Measurements from ENCODE around the gene DNAI4. TPM values are rescaled to one million over a fixed set of nuclear protein-coding genes. Genes with fewer than 3 reads are reported as not detected.
A peak's percentile ranks its signal among the peaks of the same experiment; 100 is the strongest.

DNAI4 gene
- total RNA-seq, 1 donor from 2014 or later, result 1.3 TPM

- no peak overlapping the region for H3K4me3 ChIP-seq (ENCODE audit: low read depth, low read length)
- no peaks in the 10 kb centered on the region for H3K27me3 ChIP-seq (ENCODE audit: control insufficient read depth, insufficient read depth, low read length)
- FAIRE-seq (no peak), DNase-seq (ENCODE audit: low read depth) (no peak)
- TF ChIP-seq CTCF (IDR thresholded peaks at IDR 0.05; ENCODE audit: insufficient read depth, low read length, severe bottlenecking), result no peak
- H3K36me3 ChIP-seq (ENCODE audit: control insufficient read depth, insufficient read depth, low read length), result no peaks in the 10 kb centered on the region
These were observed 2.9 kb upstream of the DNAI4 start for GRCh38 chr1:66927528-66927927.

GRCh38 chr1:66925944-66926343 is 1.3 kb upstream of the DNAI4 start:
- Histone ChIP-seq H3K36me3 (ENCODE audit: control insufficient read depth, insufficient read depth, low read length) (no peaks in the 10 kb centered on the region), H3K4me3 (ENCODE audit: low read depth, low read length) (peak overlapping the region; percentile 87), H3K27me3 (ENCODE audit: control insufficient read depth, insufficient read depth, low read length) (no peaks in the 10 kb centered on the region)
- DNase-seq (ENCODE audit: low read depth) (no peak), FAIRE-seq (no peak)
- no peak for TF ChIP-seq CTCF (IDR thresholded peaks at IDR 0.05; ENCODE audit: insufficient read depth, low read length, severe bottlenecking)

GRCh38 chr1:66925558-66925910 is 878 bp upstream of the DNAI4 start:
- H3K4me3 ChIP-seq (ENCODE audit: low read depth, low read length), result peak overlapping the region; percentile 87
- H3K36me3 ChIP-seq (ENCODE audit: control insufficient read depth, insufficient read depth, low read length), result no peaks in the 10 kb centered on the region
- no peak for FAIRE-seq
- DNase-seq (ENCODE audit: low read depth), result no peak
- no peak for TF ChIP-seq CTCF (IDR thresholded peaks at IDR 0.05; ENCODE audit: insufficient read depth, low read length, severe bottlenecking)
- no peaks in the 10 kb centered on the region for H3K27me3 ChIP-seq (ENCODE audit: control insufficient read depth, insufficient read depth, low read length)

- Histone ChIP-seq H3K4me3 (ENCODE audit: low read depth, low read length) (no peak overlapping the region), H3K36me3 (ENCODE audit: control insufficient read depth, insufficient read depth, low read length) (no peaks in the 10 kb centered on the region), H3K27me3 (ENCODE audit: control insufficient read depth, insufficient read depth, low read length) (no peaks in the 10 kb centered on the region)
- FAIRE-seq, result no peak
- no peak for TF ChIP-seq CTCF (IDR thresholded peaks at IDR 0.05; ENCODE audit: insufficient read depth, low read length, severe bottlenecking)
- DNase-seq (ENCODE audit: low read depth), result no peak
These were observed 4.1 kb downstream of the DNAI4 start for GRCh38 chr1:66920543-66920942.

GRCh38 chr1:66919828-66920227 is 4.8 kb downstream of the DNAI4 start:
- no peak for FAIRE-seq

More at GRCh38 chr1:66919828-66920227, 4.8 kb downstream of the DNAI4 start:
- DNase-seq (ENCODE audit: low read depth), result no peak
- TF ChIP-seq CTCF (IDR thresholded peaks at IDR 0.05; ENCODE audit: insufficient read depth, low read length, severe bottlenecking), result no peak
- Histone ChIP-seq H3K4me3 (ENCODE audit: low read depth, low read length) (no peak overlapping the region), H3K27me3 (ENCODE audit: control insufficient read depth, insufficient read depth, low read length) (no peaks in the 10 kb centered on the region), H3K36me3 (ENCODE audit: control insufficient read depth, insufficient read depth, low read length) (no peaks in the 10 kb centered on the region)

All from bronchial epithelial cell (primary cell).